Endothelial cell (in vitro differentiated cells): ENCODE data around the gene MAT2A. TPM values are rescaled to one million over a fixed set of nuclear protein-coding genes. Genes with fewer than 3 reads are reported as not detected.
A peak's percentile ranks its signal among the peaks of the same experiment; 100 is the strongest.
"Not testable (repeated sequence)": the region's sequence is repeated elsewhere in the genome, so short reads cannot be mapped to it uniquely, and the experiment has no call there.

Experiments used
- DNase-seq: peaks from one replicate; pipeline ENCODE4 v3.0.0; 2021; ENCODE audit warnings: low spot score
- H3K27ac Mint-ChIP-seq: one replicate; pipeline ENCODE4 v1.8.0; 2021; ENCODE audit warnings: mixed read lengths, inconsistent platforms; ENCODE audit not compliant: unreplicated experiment
- H3K27me3 Mint-ChIP-seq: one replicate; pipeline ENCODE4 v1.8.0; 2021; ENCODE audit warnings: mild to moderate bottlenecking, moderate library complexity, mixed read lengths, inconsistent platforms; ENCODE audit not compliant: unreplicated experiment
- H3K36me3 Mint-ChIP-seq: one replicate; pipeline ENCODE4 v1.8.0; 2021; ENCODE audit warnings: mild to moderate bottlenecking, low read depth, mixed read lengths, inconsistent platforms; ENCODE audit not compliant: unreplicated experiment
- H3K4me1 Mint-ChIP-seq: one replicate; pipeline ENCODE4 v1.8.0; 2021; ENCODE audit warnings: mild to moderate bottlenecking, mixed read lengths, inconsistent platforms; ENCODE audit not compliant: unreplicated experiment
- H3K4me3 Mint-ChIP-seq: one replicate; pipeline ENCODE4 v1.8.0; 2021; ENCODE audit warnings: mild to moderate bottlenecking, mixed read lengths, inconsistent platforms; ENCODE audit not compliant: unreplicated experiment
- H3K9me3 Mint-ChIP-seq: one replicate; pipeline ENCODE4 v1.8.0; 2021; ENCODE audit warnings: mixed read lengths, inconsistent platforms; ENCODE audit not compliant: unreplicated experiment
- CTCF ChIP-seq: fragments of 200-600 bp; sonication (generic); IDR thresholded peaks from one replicate; pipeline ENCODE4 v1.5.0; 2021; ENCODE audit warnings: antibody characterized with exemption; ENCODE audit not compliant: unreplicated experiment
- total RNA-seq: library from RNA; stranded (reverse); fragmentation: NEBNext Ultra II Directional; extraction: Animal tissue kit (Norgen Biotek cat#: 25700); gene quantifications from one replicate; pipeline ENCODE4 v1.2.1, GENCODE V29; 2021; ENCODE audit not compliant: unreplicated experiment

Gene MAT2A
- total RNA-seq, 1 donor from 2014 or later = 151 TPM

GRCh38 chr2:85557130-85557529, 18.2 kb downstream of the MAT2A start:
- no peak for DNase-seq
- Mint-ChIP-seq H3K4me1 (peaks cover 61% of the 10 kb centered on the region), H3K4me3 (no peak overlapping the region), H3K36me3 (peaks cover 28% of the 10 kb centered on the region), H3K27ac (no peak overlapping the region), H3K27me3 (peaks cover 7% of the 10 kb centered on the region), H3K9me3 (no peaks in the 10 kb centered on the region)
- no peak for TF ChIP-seq CTCF

GRCh38 chr2:85558160-85558559, 19.2 kb downstream of the MAT2A start:
- Mint-ChIP-seq H3K9me3 (no peaks in the 10 kb centered on the region), H3K36me3 (peaks cover 24% of the 10 kb centered on the region), H3K4me3 (no peak overlapping the region), H3K4me1 (peaks cover 55% of the 10 kb centered on the region), H3K27ac (no peak overlapping the region), H3K27me3 (peaks cover 7% of the 10 kb centered on the region)
- no peak for TF ChIP-seq CTCF
- no peak for DNase-seq

- DNase-seq, H3K27me3 Mint-ChIP-seq, H3K9me3 Mint-ChIP-seq: not testable (repeated sequence)
- peaks cover 35% of the 10 kb centered on the region for H3K4me1 Mint-ChIP-seq
- H3K36me3 Mint-ChIP-seq = peaks cover 12% of the 10 kb centered on the region
- peak overlapping the region; percentile 98 for H3K4me3 Mint-ChIP-seq
- H3K27ac Mint-ChIP-seq = peak overlapping the region; percentile 85
Measured at GRCh38 chr2:85560403-85560726, 21.4 kb downstream of the MAT2A start.

- Mint-ChIP-seq H3K36me3 (peaks cover 9% of the 10 kb centered on the region), H3K9me3 (no peaks in the 10 kb centered on the region), H3K4me3 (peak overlapping the region; percentile 98), H3K27me3 (peaks cover 7% of the 10 kb centered on the region), H3K4me1 (peaks cover 31% of the 10 kb centered on the region), H3K27ac (peak overlapping the region; percentile 85)
- no peak for TF ChIP-seq CTCF
- no peak for DNase-seq
Measured at GRCh38 chr2:85560812-85561279, 21.9 kb downstream of the MAT2A start.

- peak within 1 kb of the TSS; percentile 95 for H3K27ac Mint-ChIP-seq
- H3K9me3 Mint-ChIP-seq = no peaks in the 10 kb centered on the region
- H3K36me3 Mint-ChIP-seq = peaks cover 9% of the 10 kb centered on the region
- no peak for TF ChIP-seq CTCF
- peak; percentile 95 for DNase-seq
- peaks cover 7% of the 10 kb centered on the region for H3K27me3 Mint-ChIP-seq
- peaks cover 29% of the 10 kb centered on the region for H3K4me1 Mint-ChIP-seq
- H3K4me3 Mint-ChIP-seq = peak within 1 kb of the TSS; percentile 98
Measured at GRCh38 chr2:85561280-85562212, 22.6 kb downstream of the MAT2A start, which contains the start of gene GGCX. Gene GGCX (minus strand): TSS chr2:85561493. CDS start chr2:85561428, 65 bp downstream.
